ENCODE results near the gene RGSL1.

The RGSL1 gene

DNA sequence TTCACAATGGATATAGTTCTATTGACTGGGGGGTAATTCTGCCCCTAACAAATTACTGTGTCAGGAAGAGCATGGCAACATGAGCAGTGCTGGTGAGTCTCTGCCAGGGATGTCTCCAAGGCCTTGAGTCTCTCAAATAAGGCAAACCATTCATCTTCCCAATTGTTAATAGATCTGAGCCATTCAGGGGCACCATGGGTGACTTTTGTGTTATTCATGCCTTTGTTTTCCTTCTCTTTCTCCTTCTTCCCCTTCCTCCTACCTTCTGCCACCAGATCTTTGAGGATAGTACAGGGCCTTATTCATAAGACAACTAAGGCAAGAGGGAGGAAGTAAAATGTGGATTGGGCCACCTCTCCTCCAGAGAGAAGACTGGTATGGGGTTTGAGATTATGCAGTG is at the start of gene RGSL1:
RGSL1 (plus strand) TSS at position 60 of the 400 bp plus-strand sequence; CDS start at position 80, 20 bp downstream.
- intact Hi-C loops (cut with DNase I) = no loop called here
- DNase-seq = no peak

DNA sequence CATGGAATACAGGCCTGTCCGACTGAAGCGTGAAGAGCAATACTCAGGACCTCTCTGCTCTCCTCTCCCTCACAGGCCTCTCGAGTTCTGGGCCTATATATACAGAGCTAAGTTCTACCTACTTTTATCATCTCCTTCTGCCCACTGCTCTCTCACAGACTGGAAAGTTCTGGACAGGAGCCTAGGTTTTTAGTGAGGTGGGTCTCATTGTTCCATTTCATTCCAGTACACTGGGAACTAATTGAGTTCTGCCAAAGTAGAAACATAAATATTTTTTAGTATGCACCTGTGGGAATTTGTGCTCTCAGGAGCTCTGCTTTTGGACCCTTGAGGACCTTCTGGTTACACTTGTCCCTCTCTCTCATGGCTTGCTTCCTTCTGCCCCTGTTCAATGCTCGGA is 49.4 kb upstream of the RGSL1 start, which contains the start of gene TEDDM1:
TEDDM1 (minus strand) TSS at position 101 of the 400 bp plus-strand sequence. CDS start 182 bp downstream, outside the sequence.
- no peak for DNase-seq
- intact Hi-C loops (cut with DNase I) = no loop called here

DNA sequence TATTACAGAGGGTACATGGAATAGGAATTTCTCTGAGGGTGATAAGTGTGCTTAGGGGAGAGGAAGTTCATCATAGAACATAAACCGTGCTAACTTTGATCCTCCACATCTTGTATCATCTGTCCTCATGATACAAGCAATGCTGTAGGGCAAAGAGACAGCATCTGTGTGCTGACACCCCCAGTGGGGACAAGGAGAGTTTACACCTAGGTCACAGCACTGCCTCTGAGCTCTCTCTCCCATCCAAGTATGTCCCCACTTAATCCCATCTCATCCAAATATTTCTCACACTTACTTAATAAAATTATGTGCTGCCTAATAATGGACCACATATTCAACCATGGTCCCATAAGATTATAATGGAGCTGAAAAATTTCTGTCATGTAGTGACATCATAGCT is 45.2 kb upstream of the RGSL1 start:
- DNase-seq = no peak
- intact Hi-C loops (cut with DNase I) = no loop called here

DNA sequence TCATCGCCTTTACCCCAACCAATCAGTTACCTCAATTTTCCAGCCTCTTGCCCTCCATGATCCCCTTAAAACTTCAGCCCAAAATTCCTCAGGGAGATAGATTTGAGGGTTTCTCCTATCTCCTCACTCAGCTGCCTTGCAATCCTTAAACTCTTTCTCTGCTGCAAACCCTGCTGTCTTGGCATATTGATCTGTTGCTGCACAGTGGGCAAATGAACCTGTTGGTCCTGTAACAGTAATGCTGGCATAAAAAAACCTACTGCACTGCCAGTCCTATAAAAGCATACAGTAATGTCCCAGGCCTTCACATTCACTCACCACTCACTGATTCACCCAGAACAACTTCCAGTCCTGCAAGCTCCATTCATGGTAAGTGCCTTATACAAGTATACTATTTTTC is 44.4 kb upstream of the RGSL1 start:
- intact Hi-C loops (cut with DNase I) = no loop called here
- no peak for DNase-seq

DNA sequence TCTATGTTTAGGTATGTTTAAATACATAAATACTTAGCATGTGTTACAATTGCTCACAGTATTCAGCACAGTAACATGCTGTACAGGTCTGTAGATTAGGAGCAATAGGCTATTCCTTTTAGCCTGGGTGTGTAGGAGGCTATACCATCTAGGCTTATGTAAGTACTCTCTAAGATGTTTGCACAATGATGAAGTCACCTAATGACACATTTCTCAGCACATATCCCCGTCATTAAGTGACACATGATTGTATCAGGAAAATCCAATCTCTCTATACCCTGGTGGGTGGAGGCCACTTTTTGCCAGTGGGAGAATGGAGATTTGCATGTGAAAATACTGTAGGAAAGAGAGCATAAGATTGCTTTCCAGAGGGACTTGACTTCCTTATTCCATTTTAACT is 43.9 kb upstream of the RGSL1 start:
- intact Hi-C loops (cut with DNase I) = no loop called here

DNA sequence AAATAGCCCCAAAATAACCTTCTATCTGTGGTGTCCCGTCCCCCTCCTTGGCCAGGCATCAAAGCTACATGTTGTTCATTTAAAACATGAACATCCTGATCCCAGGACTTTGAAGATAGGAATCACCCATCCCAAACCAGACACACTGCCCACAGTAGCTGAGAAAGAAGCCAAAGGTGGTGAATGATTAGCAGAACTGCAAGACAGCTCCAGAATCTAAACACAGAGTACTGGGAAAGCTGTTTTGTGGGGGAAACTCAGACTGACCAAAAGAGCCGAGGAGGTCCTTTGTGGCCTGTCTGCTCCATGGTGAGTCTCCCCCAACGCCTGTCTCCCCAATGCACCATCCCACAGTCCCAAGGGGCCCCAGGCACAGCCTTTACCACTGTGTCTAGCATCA is 42.2 kb upstream of the RGSL1 start:
- DNase-seq = no peak
- intact Hi-C loops (cut with DNase I) = no loop called here

More for the DNA sequence above, 43.9 kb upstream of the RGSL1 start:
- no peak for DNase-seq

DNA sequence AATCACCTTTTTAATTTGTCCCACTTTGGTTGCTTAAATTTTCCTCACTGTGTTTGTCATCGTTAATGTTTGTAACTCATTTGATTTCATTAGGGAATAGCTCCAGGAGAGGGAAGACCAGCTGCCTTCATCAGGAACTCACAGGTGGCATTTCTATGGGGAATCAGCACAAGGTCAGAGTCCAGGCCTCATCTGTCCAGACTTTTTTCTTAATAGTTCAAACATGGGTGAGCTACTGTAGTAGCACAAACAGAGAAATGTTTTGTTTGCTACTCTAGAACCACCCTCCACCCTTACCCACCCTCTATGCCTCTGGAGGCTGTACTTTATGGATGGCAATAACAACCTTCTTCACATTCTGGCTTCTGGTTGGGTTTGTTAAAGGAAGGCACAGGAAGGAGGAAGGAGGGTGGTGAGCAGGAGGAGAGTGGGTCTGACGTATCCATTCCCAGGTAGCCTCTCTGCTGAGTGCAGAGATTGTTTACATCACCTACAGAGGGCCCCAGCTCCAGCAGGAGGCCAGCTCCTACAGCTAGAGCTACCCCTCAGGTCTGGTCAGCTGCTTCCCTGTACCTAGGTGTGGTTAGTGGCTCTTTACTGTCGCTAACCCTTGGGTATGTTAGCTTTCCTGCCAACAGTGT is 41.4 kb upstream of the RGSL1 start:
- intact Hi-C loops (cut with DNase I) = no loop called here
- no peak for DNase-seq

DNA sequence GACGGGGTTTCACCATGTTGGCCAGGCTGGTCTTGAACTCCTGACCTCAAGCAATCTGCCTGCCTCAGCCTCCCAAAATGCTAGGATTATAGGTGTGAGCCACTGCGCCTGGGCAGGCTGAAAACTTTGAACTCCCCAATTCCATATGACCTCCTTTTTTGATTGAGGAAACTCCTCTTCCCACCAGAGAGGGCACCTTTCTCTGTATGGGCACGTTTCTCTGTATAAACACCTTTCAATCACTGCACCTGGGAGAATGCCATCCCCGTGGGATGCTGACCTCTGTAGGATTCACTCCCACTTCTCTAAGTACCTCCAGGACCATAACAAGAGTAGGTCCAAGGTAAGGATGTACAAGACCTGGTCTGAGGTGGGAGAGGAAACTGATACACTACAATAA is 39.8 kb upstream of the RGSL1 start:
- intact Hi-C loops (cut with DNase I) = no loop called here
- no peak for DNase-seq

DNA sequence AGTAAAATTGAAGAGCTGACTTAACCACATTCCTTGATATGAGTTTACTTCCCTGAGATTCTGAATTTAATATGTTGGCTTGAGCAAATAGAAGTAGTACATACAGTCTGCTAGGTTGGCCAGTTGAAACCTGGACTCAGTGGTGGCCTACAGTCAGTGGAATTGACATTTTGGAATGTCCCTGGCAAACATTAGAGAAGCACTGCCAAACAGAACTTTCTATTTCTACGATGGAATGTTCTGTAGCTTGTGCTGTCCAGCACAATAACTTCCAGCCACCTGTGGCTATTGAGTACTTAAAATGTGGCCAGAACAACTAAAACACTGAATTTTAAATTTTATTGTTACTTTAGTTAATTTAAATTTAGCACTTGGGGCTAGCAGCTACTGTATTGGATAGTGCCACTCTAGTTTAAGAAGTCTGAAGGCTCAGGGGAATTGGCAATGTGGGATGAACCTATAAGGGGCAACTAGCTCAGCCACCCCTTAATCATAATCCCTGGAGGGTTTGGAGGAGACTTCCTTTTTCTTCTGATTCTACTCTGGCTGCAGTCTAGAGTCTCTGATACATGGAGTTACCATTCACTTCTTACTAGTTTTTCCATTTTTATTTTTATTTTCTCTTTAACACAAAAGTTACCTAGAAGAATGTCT is 39.2 kb upstream of the RGSL1 start:
- DNase-seq = no peak
- intact Hi-C loops (cut with DNase I) = no loop called here

DNA sequence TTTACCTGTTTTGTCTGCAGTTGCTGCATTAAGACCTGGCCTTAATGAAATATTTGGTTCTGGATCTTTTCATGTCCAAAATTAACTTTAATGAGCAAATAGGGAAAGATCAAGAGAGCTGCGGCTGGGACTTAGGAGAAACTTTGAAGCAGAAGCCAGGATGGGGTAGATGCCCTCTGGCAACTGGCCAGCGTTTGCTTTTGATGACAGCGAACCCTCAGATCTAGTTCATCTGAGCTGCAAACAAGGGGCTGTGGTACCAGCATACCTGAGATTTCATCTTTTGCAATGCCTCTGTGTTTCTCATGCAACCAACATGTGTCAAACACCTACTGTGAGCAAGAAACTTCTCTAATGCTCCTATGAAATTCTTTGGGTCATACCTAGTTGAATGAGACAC is 36.5 kb upstream of the RGSL1 start:
- intact Hi-C loops (cut with DNase I) = no loop called here
- DNase-seq = no peak

DNA sequence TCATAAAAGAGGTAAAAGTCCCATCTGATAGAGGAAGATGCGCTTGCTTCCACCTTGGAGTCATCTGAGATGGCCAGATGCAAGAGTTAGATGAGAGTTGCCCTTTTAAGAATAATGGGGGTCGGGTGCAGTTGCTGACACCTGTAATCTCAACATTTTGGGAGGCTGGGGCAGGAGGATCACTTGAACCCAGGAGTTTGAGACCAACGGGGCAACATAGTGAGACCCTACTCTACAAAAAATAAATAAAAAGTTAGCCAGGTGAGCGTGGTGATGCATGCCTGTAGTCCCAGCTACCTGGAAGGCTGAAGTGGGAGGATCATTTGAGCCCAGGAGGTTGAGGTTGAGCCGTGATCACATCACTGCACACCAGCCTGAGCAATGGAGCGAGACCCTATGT is 36.0 kb upstream of the RGSL1 start:
- no peak for DNase-seq
- intact Hi-C loops (cut with DNase I) = no loop called here

DNA sequence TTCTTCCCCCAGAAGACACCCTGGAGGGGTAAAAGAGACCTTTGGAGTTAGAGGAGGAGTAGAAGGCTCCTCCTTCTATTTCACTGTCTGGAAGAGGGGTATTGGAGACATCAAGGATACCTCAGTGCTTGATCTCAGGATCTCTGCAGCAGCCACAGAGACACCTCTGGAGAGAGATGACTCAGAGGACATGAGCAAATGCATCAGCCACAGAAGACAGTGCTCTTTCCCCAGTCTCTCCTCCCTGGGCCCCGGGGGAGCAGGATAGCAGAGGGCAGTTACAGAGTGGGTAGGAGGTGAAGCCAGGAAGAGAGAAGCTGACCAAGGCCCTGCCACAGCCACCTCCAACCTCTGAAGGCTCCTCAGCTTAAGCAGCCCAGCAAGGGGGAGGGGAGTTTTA is 34.2 kb upstream of the RGSL1 start:
- intact Hi-C loops (cut with DNase I) = no loop called here
- DNase-seq = no peak

DNA sequence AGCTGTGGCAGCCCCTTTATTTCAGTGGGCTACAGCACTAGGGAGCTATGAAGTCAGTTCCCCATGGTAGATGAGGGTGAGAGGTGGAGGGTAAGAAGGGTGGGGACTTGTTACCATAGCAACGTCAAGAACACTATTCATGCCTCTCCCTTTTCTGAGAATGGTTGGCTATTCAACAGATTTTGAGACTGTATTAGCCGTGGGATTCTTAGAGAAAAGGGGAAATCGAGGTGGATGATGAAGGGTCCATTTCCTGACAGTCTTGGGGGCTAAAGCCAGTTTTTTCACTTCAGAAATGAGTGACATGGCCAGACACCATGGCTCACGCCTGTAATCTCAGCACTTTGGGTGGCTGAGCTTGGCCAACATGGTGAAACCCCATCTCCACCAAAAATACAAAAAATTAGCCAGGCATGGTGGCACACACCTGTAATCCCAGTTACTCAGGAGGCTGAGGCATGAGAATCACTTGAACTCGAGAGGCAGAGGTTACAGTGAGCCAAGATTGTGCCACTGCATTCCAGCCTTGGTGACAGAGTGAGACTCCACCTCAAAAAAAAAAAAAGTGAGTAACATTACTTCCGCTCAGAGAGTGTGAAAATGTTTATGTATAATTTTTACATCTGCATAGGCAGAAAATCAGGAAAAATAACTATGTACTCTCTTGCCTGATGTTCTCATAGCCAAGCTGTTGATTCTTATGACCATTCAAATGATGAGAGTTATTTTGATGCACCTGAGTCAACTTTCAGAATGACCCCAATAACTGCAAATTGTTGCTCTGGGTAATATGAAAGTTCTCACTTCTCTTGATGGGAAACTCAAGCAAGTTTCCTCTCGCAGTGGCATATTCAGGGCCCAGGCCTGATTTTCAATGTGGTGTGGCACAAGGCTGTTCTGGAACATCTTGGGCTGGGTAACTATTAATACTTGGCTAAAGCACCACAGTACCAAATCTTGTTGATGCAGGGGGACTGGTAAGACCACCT is 23.2 kb upstream of the RGSL1 start:
- no peak for DNase-seq
- intact Hi-C loops (cut with DNase I) = no loop called here

DNA sequence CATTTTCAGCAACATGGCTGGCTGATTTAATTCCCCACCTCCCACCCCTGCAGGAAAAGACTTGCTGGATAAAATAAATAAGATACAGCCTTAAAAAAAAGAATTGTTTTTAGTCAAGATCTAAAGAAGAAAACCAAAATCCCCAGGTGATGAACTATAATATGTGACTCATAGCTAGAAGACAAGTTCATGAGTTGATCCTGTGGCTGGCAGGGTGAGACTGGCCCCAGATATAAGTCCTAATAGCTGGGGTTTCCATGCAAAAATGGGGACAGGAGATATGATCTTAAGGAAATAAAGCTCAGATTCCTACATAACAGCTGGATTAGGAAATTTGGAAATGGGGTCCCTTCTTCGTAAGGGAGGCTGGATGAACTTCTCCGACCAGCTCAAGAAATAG is 21.9 kb upstream of the RGSL1 start:
- intact Hi-C loops (cut with DNase I) = no loop called here

DNA sequence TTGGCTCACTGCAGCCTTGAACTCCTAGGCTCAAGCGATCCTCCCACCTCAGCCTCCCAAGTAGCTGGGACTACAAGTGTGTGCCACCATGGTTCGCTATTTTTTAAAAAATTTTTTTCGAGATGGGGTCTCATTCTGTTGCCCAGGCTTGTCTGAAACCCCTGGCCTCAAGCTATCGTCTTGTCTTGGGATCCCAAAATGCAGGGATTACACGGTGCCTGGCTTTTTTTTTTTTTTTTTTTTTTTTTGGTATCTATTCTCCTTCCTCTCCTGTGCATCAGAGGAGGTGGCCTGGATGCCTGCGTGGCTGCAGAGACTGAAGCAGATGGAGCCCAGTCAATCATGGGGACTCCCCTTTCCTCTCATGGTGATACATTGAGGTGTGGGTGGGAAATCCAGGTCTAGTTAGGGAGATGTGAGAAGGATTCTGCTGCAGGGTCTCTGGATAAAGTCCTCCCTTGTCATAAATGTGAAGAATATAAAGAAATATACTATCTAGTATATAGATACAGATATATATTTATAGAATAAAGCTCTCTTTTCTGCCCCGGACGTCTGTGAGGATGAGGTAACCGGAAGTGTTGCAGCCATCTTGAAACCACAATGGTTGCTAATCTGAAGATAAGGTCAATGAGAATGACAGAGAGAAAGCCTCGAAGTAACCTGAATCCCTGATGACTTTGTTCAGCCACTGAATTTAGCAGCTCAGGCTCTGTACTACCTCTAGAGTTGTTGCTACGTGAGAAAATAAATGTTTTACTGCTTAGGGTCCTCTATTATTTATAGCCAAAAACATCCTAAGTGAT is 19.5 kb upstream of the RGSL1 start:
- intact Hi-C loops (cut with DNase I) = no loop called here
- DNase-seq = no peak

More for the DNA sequence above, 21.9 kb upstream of the RGSL1 start:
- DNase-seq = no peak

DNA sequence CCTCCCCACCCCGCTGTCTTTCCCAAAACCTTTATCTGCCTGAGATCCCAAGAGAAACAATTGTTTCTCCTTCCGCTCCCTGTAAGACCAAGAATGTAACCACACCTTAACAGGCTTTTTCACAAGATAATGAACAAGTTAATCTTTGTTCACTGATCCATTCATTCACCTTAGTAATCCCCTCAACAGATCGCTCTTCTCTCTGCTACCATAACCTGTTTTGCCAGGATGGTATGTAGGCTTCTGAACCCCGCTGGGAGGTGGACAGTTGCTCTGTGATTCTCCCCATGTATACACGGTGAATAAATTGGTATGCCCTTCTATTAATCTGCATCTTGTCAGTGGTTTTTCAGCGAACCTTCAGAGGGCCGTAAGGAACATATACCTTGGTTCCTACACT is 18.7 kb upstream of the RGSL1 start:
- intact Hi-C loops (cut with DNase I) = no loop called here
- no peak for DNase-seq

DNA sequence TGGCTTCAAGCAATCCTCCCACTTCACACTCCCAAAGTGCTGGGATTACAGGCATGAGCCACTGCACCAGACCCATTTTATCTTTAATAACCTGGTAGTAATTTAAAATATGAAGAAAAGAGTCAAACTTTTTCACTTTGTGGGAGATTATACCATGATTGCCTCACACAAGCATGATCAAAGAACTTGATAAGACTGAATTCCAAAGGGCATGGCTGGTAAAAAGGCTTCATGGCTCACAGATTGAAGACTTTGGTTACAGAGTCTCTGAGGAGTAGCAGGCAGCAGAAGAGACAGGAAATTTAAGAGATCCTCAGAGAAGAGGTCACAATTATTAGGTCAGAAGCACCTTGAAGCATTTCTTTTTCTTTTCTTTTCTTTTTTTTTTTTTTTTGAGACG is 16.4 kb upstream of the RGSL1 start:
- intact Hi-C loops (cut with DNase I) = no loop called here
- DNase-seq = no peak

DNA sequence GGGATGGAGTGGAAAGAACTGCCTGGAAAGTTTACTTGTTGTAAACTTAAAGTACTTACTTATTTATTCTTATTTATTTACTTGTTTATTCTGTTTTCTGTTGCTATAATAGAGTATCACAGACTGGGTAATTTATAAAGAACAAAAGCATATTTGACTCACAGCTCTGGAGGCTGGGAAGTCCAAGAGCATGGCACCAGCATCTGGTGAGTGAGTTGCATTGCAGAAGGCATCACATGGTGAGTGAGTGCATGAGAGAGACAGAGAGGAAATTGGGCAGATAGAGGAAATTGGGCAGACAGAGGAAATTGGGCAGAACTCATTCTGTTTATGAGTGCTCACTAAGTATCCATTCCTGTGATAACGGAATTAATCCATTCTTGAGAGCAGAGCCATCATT is 11.6 kb upstream of the RGSL1 start:
- intact Hi-C loops (cut with DNase I) = no loop called here
- no peak for DNase-seq

DNA sequence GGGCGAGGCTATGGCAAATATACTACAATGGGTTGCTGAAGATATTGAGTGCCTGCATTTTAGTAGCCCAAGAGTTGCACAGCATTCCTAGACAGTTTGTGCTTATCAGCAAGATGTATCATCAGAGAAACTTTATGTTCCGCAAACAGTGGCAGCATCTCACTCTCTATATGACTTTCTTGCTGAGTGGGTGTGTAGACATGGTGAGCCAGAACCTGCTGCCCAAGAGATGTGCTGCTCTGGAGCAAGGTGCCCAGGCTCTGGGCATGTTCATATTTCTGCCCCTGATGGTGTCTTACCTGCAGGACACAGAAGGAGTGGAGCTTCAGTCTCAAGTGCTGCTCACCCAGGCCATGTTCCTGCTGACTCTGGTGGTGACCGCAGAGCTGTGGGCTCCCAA is 8.2 kb upstream of the RGSL1 start:
- intact Hi-C loops (cut with DNase I) = no loop called here
- no peak for DNase-seq

DNA sequence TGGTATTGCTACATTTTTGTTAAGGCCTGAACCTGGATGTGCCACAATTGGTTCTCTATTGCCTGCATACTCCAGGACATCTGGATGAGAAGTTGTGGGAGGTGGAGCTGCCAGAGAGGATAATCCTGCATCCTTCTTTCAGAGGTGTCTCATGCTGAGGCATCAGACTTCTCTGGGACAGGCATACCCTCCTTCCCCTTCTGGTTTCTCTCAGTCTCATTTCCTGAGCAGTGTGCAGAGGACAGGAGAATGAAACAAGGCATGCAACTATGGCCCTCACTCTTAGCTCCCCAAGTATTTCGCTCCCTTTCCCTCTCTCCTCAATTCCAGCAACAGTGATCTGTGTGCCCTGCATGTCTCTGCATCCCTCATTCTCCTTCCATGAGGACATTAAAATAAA is 7.6 kb upstream of the RGSL1 start:
- intact Hi-C loops (cut with DNase I) = no loop called here
- no peak for DNase-seq

DNA sequence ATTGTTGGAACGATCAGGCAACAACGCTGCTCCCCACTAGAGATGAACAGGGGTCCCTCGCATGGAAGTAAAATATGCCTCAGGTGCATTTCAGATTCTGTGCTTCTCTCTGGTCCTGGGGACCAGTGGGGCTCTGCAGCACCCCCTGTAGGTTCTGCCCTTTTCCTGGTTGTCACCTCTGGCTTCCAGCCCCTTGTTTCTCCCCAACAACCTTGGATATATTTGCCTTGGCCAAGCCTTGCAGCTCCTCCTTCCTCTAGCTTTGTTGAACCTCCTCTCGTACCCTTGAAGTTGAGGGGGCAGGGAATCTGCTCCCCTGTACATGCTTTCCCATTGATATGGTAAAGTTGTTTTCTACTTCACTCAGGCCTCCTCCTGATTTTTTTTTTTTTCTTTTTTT is 5.4 kb upstream of the RGSL1 start:
- no peak for DNase-seq
- intact Hi-C loops (cut with DNase I) = no loop called here
